ENCODE results near the gene CNP.
"Not testable (repeated sequence)": the region's sequence is repeated elsewhere in the genome, so short reads cannot be mapped to it uniquely, and the experiment has no call there.

The CNP gene

GRCh38 chr17:41966463-41967140, at the start of gene CNP:
Gene CNP (plus strand): TSS chr17:41966795. CDS start chr17:41966885, 90 bp downstream.
- in situ Hi-C loops (cut with HindIII; ENCODE audit: low sequenced_read_pairs), result no loop called here

GRCh38 chr17:41917192-41917591, 49.4 kb upstream of the CNP start:
- in situ Hi-C loops (cut with HindIII; ENCODE audit: low sequenced_read_pairs), result no loop called here

- in situ Hi-C loops (cut with HindIII; ENCODE audit: low sequenced_read_pairs), result no loop called here
Measured at GRCh38 chr17:41917679-41918313, 48.8 kb upstream of the CNP start.

GRCh38 chr17:41918314-41919164, 48.1 kb upstream of the CNP start, which contains the start of gene ACLY:
Gene ACLY (minus strand): TSS chr17:41918951. CDS start chr17:41913873, 5,078 bp downstream.
- in situ Hi-C loops (cut with HindIII; ENCODE audit: low sequenced_read_pairs), result no loop called here

GRCh38 chr17:41919165-41919817, 47.3 kb upstream of the CNP start:
- in situ Hi-C loops (cut with HindIII; ENCODE audit: low sequenced_read_pairs), result no loop called here

GRCh38 chr17:41919840-41920579, 46.6 kb upstream of the CNP start:
- in situ Hi-C loops (cut with HindIII; ENCODE audit: low sequenced_read_pairs), result no loop called here

GRCh38 chr17:41920580-41920955, 46.0 kb upstream of the CNP start:
- in situ Hi-C loops (cut with HindIII; ENCODE audit: low sequenced_read_pairs), result no loop called here

GRCh38 chr17:41925991-41926590, 40.5 kb upstream of the CNP start:
- in situ Hi-C loops (cut with HindIII; ENCODE audit: low sequenced_read_pairs), result no loop called here

- in situ Hi-C loops (cut with HindIII; ENCODE audit: low sequenced_read_pairs), result no loop called here
Measured at GRCh38 chr17:41928693-41929251, 37.8 kb upstream of the CNP start.

- in situ Hi-C loops (cut with HindIII; ENCODE audit: low sequenced_read_pairs), result no loop called here
Measured at GRCh38 chr17:41930009-41930832, 36.4 kb upstream of the CNP start, which contains the start of gene ODAD4. Gene ODAD4 (plus strand): TSS chr17:41930617. CDS start chr17:41930724, 107 bp downstream.

- in situ Hi-C loops (cut with HindIII; ENCODE audit: low sequenced_read_pairs), result not testable (repeated sequence)
Measured at GRCh38 chr17:41930833-41931156, 35.8 kb upstream of the CNP start.

GRCh38 chr17:41931715-41932114, 34.9 kb upstream of the CNP start:
- in situ Hi-C loops (cut with HindIII; ENCODE audit: low sequenced_read_pairs), result not testable (repeated sequence)

GRCh38 chr17:41932816-41933389, 33.7 kb upstream of the CNP start:
- in situ Hi-C loops (cut with HindIII; ENCODE audit: low sequenced_read_pairs), result no loop called here

GRCh38 chr17:41935641-41936040, 31.0 kb upstream of the CNP start:
- in situ Hi-C loops (cut with HindIII; ENCODE audit: low sequenced_read_pairs), result no loop called here

GRCh38 chr17:41937970-41938954, 28.3 kb upstream of the CNP start:
- in situ Hi-C loops (cut with HindIII; ENCODE audit: low sequenced_read_pairs), result no loop called here

GRCh38 chr17:41939044-41939692, 27.4 kb upstream of the CNP start:
- in situ Hi-C loops (cut with HindIII; ENCODE audit: low sequenced_read_pairs), result no loop called here

GRCh38 chr17:41939693-41940090, 26.9 kb upstream of the CNP start:
- in situ Hi-C loops (cut with HindIII; ENCODE audit: low sequenced_read_pairs), result no loop called here
